Esophagus squamous epithelium (tissue), 5 donors: Measurements from ENCODE around the gene LKAAEAR1. TPM values are rescaled to one million over a fixed set of nuclear protein-coding genes. Genes with fewer than 3 reads are reported as not detected.

Experiments
- DNase-seq: peaks from one replicate; lab custom pipeline; 2025; lab: John Stamatoyannopoulos, UW
- H3K27ac ChIP-seq, 4 donors: fragments of 200-600 bp; sonication (generic); one replicate each; pipeline ENCODE4 v1.5.1; 2016 to 2019; ENCODE audit warnings: mild to moderate bottlenecking in 1 of 4
- H3K27me3 ChIP-seq, 4 donors: fragments of 200-600 bp; sonication (generic); 1 replicate in 3 of 4; 2 replicates in 1 of 4; pipeline versions ENCODE4 v1.5.1 to v1.6.0; 2017 to 2021; ENCODE audit warnings: antibody characterized with exemption in 1 of 4
- H3K36me3 ChIP-seq, 3 donors: fragments of 200-600 bp; sonication (generic); one replicate each; pipeline ENCODE4 v1.5.1; 2016 to 2019
- H3K4me1 ChIP-seq, 3 donors: fragments of 200-600 bp; sonication (generic); one replicate each; pipeline ENCODE4 v1.5.1; 2017 to 2019
- H3K4me3 ChIP-seq, 4 donors: fragments of 200-600 bp; sonication (generic); 1 replicate in 3 of 4; 2 replicates in 1 of 4; pipeline ENCODE4 v1.5.1; 2016 to 2019; ENCODE audit warnings: mild to moderate bottlenecking in 2 of 4, moderate library complexity in 1 of 4
- H3K9me3 ChIP-seq, 3 donors: fragments of 200-600 bp; sonication (generic); one replicate each; pipeline ENCODE4 v1.5.1; 2016 to 2019
- CTCF ChIP-seq, 6 experiments: fragments of 450-650 bp in 4 of 6; fragments of 200-600 bp in 2 of 6; sonication (generic) in 2 of 6; IDR thresholded peaks; one replicate each; pipeline ENCODE4 v1.5.1; 2016 to 2019; ENCODE audit warnings: antibody characterized with exemption in 6 of 6, mild to moderate bottlenecking in 4 of 6, moderate library complexity in 4 of 6
- POLR2A ChIP-seq, 4 donors: fragments of 450-650 bp; IDR thresholded peaks; one replicate each; pipeline ENCODE4 v1.6.1; 2017; ENCODE audit warnings: antibody characterized with exemption in 4 of 4, mild to moderate bottlenecking in 4 of 4, moderate library complexity in 3 of 4
- WGBS, 2 donors: methylation state at CpG; one replicate each; pipeline ENCODE4 v1.1.5; 2018; 5-methylcytosine and 5-hydroxymethylcytosine counted together
- intact Hi-C: fragments of 100-400 bp; cut with DNase I; formaldehyde crosslinking; loops from one replicate; pipeline ENCODE4 v1.15.0; 2022
- total RNA-seq, 4 donors: library from RNA; depleted of rRNA; stranded (reverse); fragments of >200 nt; gene quantifications; one replicate each; pipeline ENCODE4 v1.1.0, GENCODE V29; 2016
- donor health status: DM: yes; HTN: yes; CAD: no.

The LKAAEAR1 gene
- total RNA-seq, 4 donors from 2014 or later = not detected

- peak overlapping the region in 2 of 4 donors; percentile 3 to 46 for H3K27ac ChIP-seq
- intact Hi-C loops = no loop called here
- DNase-seq = no peak
Measured at GRCh38 chr20:64076061-64076997, 7.9 kb downstream of the LKAAEAR1 start.

GRCh38 chr20:64075556-64075955, 8.6 kb downstream of the LKAAEAR1 start:
- WGBS, 2 donors = 88 to 89% methylated on average over 8 to 11 of the region's 12 CpGs
- no peak for TF ChIP-seq CTCF (IDR thresholded peaks at IDR 0.05)
- TF ChIP-seq POLR2A (IDR thresholded peaks at IDR 0.05) = no peak
- Histone ChIP-seq H3K9me3 (no peaks in the 10 kb centered on the region), H3K36me3 (peaks cover 4 to 45% (median 10%) of the 10 kb centered on the region in 3 donors), H3K4me1 (peaks cover 16 to 56% (median 33%) of the 10 kb centered on the region in 3 donors), H3K4me3 (no peak overlapping the region), H3K27ac (no peak overlapping the region), H3K27me3 (no peaks in the 10 kb centered on the region)
- intact Hi-C loops = no loop called here
- DNase-seq = no peak

More at GRCh38 chr20:64076061-64076997, 7.9 kb downstream of the LKAAEAR1 start:
- H3K36me3 ChIP-seq = peaks cover 4 to 42% (median 10%) of the 10 kb centered on the region in 3 donors
- H3K27me3 ChIP-seq = peaks cover 0 to 1% (median 0%) of the 10 kb centered on the region in 4 donors
- WGBS, 2 donors = 84% methylated on average over 3 of the region's 22 CpGs; no CpG with 5 or more reads in 1 of the 2 donors
- peak overlapping the region in 3 of 4 donors; percentile 59 to 89 (median 80) for H3K4me3 ChIP-seq
- TF ChIP-seq POLR2A (IDR thresholded peaks at IDR 0.05) (no peak), CTCF (IDR thresholded peaks at IDR 0.05) (no peak)
- peaks cover 16 to 62% (median 33%) of the 10 kb centered on the region in 3 donors for H3K4me1 ChIP-seq
- H3K9me3 ChIP-seq = no peaks in the 10 kb centered on the region

- 83 to 87% methylated on average over 4 to 7 of the region's 8 CpGs for WGBS, 2 donors
- peaks cover 16 to 50% (median 33%) of the 10 kb centered on the region in 3 donors for H3K4me1 ChIP-seq
- no peak for DNase-seq
- H3K27me3 ChIP-seq = no peaks in the 10 kb centered on the region
- H3K36me3 ChIP-seq = peaks cover 4 to 49% (median 10%) of the 10 kb centered on the region in 3 donors
- no peak for TF ChIP-seq CTCF (IDR thresholded peaks at IDR 0.05)
- TF ChIP-seq POLR2A (IDR thresholded peaks at IDR 0.05) = no peak
- no peak overlapping the region for H3K27ac ChIP-seq
- no peaks in the 10 kb centered on the region for H3K9me3 ChIP-seq
- intact Hi-C loops = no loop called here
- no peak overlapping the region for H3K4me3 ChIP-seq
Measured at GRCh38 chr20:64074963-64075362, 9.2 kb downstream of the LKAAEAR1 start.

GRCh38 chr20:64074184-64074789, 9.9 kb downstream of the LKAAEAR1 start:
- no peak for TF ChIP-seq CTCF (IDR thresholded peaks at IDR 0.05)
- Histone ChIP-seq H3K27me3 (no peaks in the 10 kb centered on the region), H3K36me3 (peaks cover 4 to 49% (median 10%) of the 10 kb centered on the region in 3 donors), H3K4me3 (no peak overlapping the region), H3K4me1 (peaks cover 16 to 47% (median 29%) of the 10 kb centered on the region in 3 donors), H3K27ac (no peak overlapping the region), H3K9me3 (no peaks in the 10 kb centered on the region)
- intact Hi-C loops = no loop called here
- no peak for DNase-seq
- WGBS, 2 donors = no CpG with 5 or more reads among the region's 28 CpGs
